Calu3 (cell line): Measurements from ENCODE around the gene HPN. TPM values are rescaled to one million over a fixed set of nuclear protein-coding genes. Genes with fewer than 3 reads are reported as not detected.

Source experiments
- BruUV-seq: library from RNA; stranded (reverse); fragments of 400-500 nt; replicated peaks from 2 replicates; lab custom pipeline; 2021; lab: Mats Ljungman, UMichigan
- CTCF ChIA-PET: fragments of 300-600 bp; sonication (Branson Sonifier 250); formaldehyde crosslinking; loops from one replicate; lab custom pipeline; 2022; ENCODE audit warnings: antibody characterized with exemption; lab: Charles Lee
- DNase-seq: peaks from one replicate; pipeline ENCODE4 v3.0.0; 2022
- H3K27ac Mint-ChIP-seq: one replicate; pipeline ENCODE4 v1.8.0; 2022; ENCODE audit warnings: mixed read lengths; ENCODE audit not compliant: unreplicated experiment
- H3K27me3 Mint-ChIP-seq: one replicate; pipeline ENCODE4 v1.8.0; 2022; ENCODE audit warnings: mixed read lengths; ENCODE audit not compliant: unreplicated experiment
- H3K36me3 Mint-ChIP-seq: one replicate; pipeline ENCODE4 v1.8.0; 2022; ENCODE audit warnings: mild to moderate bottlenecking, moderate library complexity, mixed read lengths; ENCODE audit not compliant: insufficient read depth, unreplicated experiment
- H3K4me1 Mint-ChIP-seq: one replicate; pipeline ENCODE4 v1.8.0; 2022; ENCODE audit warnings: mild to moderate bottlenecking, low read depth, mixed read lengths; ENCODE audit not compliant: unreplicated experiment
- H3K4me3 Mint-ChIP-seq: one replicate; pipeline ENCODE4 v1.8.0; 2022; ENCODE audit warnings: mild to moderate bottlenecking, low read depth, moderate library complexity, mixed read lengths; ENCODE audit not compliant: unreplicated experiment
- H3K9me3 Mint-ChIP-seq: one replicate; pipeline ENCODE4 v1.8.0; 2022; ENCODE audit warnings: low read depth, mixed read lengths; ENCODE audit not compliant: unreplicated experiment
- CTCF ChIP-seq: fragments of 200-600 bp; IDR thresholded peaks from one replicate; pipeline ENCODE4 v1.8.0; 2022; ENCODE audit warnings: antibody characterized with exemption; ENCODE audit not compliant: unreplicated experiment
- intact Hi-C: fragments of 100-400 bp; cut with micrococcal nuclease; formaldehyde crosslinking; loops from one replicate; pipeline ENCODE4 v1.10.0; 2022; ENCODE audit not compliant: unreplicated experiment
- total RNA-seq: library from RNA; stranded (reverse); gene quantifications from 2 replicates; pipeline ENCODE4 v1.2.3, GENCODE V29; 2022

The HPN gene
- total RNA-seq, 1 experiment from 2014 or later = 1.4 TPM

- BruUV-seq = no TSS peak
- Mint-ChIP-seq H3K9me3 (no peaks in the 10 kb centered on the region), H3K36me3 (no peaks in the 10 kb centered on the region), H3K27ac (no peak overlapping the region), H3K4me3 (no peak overlapping the region), H3K4me1 (peaks cover 9% of the 10 kb centered on the region), H3K27me3 (no peaks in the 10 kb centered on the region)
- intact Hi-C loops = no loop called here
- CTCF ChIA-PET = no interaction called here
- no peak for DNase-seq
- TF ChIP-seq CTCF = no peak
Observed at GRCh38 chr19:35051796-35052195, 10.3 kb downstream of the HPN start.

- Mint-ChIP-seq H3K27ac (no peak overlapping the region), H3K27me3 (no peaks in the 10 kb centered on the region), H3K9me3 (no peaks in the 10 kb centered on the region), H3K36me3 (no peaks in the 10 kb centered on the region), H3K4me3 (no peak overlapping the region), H3K4me1 (peaks cover 9% of the 10 kb centered on the region)
- CTCF ChIA-PET = no interaction called here
- TF ChIP-seq CTCF = no peak
- no TSS peak for BruUV-seq
- no peak for DNase-seq
- intact Hi-C loops = no loop called here
Observed at GRCh38 chr19:35052599-35053190, 11.2 kb downstream of the HPN start.

GRCh38 chr19:35053667-35054293 lies 12.3 kb downstream of the HPN start:
- no peak for TF ChIP-seq CTCF
- Mint-ChIP-seq H3K36me3 (no peaks in the 10 kb centered on the region), H3K27ac (no peak overlapping the region), H3K9me3 (no peaks in the 10 kb centered on the region), H3K27me3 (no peaks in the 10 kb centered on the region), H3K4me1 (peaks cover 9% of the 10 kb centered on the region), H3K4me3 (no peak overlapping the region)
- intact Hi-C loops = no loop called here
- no peak for DNase-seq
- CTCF ChIA-PET = no interaction called here
- no TSS peak for BruUV-seq

GRCh38 chr19:35054626-35055025 lies 13.1 kb downstream of the HPN start:
- DNase-seq = no peak
- no peak overlapping the region for H3K4me3 Mint-ChIP-seq
- intact Hi-C loops = loop anchor here (1.0 kb wide), 1 partner anchor 36 kb away; no protein-coding TSS in a partner anchor
- no peaks in the 10 kb centered on the region for H3K27me3 Mint-ChIP-seq
- no peak overlapping the region for H3K27ac Mint-ChIP-seq
- H3K9me3 Mint-ChIP-seq = no peaks in the 10 kb centered on the region
- no peaks in the 10 kb centered on the region for H3K36me3 Mint-ChIP-seq
- CTCF ChIA-PET = interaction anchor here (0.7 kb wide), 1 partner anchor 166 kb away, joined by 3 read pairs; no protein-coding TSS in a partner anchor
- no TSS peak for BruUV-seq
- no peak for TF ChIP-seq CTCF
- peaks cover 9% of the 10 kb centered on the region for H3K4me1 Mint-ChIP-seq
